ENCODE measurements around the gene ACAP3.
"Not testable (repeated sequence)": the region's sequence is repeated elsewhere in the genome, so short reads cannot be mapped to it uniquely, and the experiment has no call there.

ACAP3 gene

DNA sequence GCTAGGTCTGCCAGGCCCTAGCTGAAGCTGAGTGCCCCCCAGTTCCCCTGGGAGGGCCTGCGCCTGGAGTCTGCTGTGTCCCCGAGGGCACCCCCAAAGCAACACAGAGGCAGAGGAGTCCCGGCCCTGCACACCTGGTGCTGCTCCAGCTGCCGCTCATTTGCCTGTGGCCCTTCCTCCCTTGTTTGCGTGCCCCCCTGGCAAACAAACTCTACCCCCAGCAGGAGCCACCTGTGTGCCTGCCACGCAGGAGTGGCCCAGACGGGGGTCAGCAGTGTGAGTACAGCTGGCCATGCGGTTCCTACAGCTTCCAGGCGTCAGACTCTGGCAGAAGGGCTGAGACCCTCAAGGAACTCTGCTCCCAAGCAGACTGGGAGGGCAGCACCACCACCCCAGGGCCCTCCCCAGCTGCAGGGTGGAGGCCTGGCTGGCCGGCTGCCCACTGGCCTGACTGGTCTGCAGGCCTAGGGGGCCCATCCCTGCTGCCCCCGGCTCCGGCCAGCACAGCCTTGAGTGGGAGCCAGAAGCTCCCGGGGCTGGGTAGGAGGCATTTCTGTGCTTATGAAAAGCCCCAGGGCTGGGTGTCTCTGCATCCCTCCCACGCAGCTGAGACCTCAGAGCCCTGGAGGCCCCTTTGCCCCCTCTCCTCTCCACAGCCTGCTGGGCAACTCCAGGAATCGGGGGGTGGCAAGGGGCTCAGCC, 22.8 kb upstream of the ACAP3 start:
- DNase-seq: peak in 2 of 3 experiments; percentile 18 to 45

GRCh38 chr1:1329304-1330210, 21.8 kb upstream of the ACAP3 start:
- DNase-seq: no peak

GRCh38 chr1:1328254-1328653, 20.5 kb upstream of the ACAP3 start:
- no peak for DNase-seq

DNA sequence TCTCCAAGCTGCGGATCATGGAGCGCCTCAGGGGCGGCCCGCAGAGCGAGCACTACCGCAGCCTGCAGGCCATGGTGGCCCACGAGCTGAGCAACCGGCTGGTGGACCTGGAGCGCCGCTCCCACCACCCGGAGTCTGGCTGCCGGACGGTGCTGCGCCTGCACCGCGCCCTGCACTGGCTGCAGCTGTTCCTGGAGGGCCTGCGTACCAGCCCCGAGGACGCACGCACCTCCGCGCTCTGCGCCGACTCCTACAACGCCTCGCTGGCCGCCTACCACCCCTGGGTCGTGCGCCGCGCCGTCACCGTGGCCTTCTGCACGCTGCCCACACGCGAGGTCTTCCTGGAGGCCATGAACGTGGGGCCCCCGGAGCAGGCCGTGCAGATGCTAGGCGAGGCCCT, 19.6 kb upstream of the ACAP3 start:
- no peak for DNase-seq

- DNase-seq: no peak
Observed at GRCh38 chr1:1326075-1326605, 18.4 kb upstream of the ACAP3 start.

- DNase-seq: no peak
Observed at GRCh38 chr1:1325288-1326074, 17.8 kb upstream of the ACAP3 start.

DNA sequence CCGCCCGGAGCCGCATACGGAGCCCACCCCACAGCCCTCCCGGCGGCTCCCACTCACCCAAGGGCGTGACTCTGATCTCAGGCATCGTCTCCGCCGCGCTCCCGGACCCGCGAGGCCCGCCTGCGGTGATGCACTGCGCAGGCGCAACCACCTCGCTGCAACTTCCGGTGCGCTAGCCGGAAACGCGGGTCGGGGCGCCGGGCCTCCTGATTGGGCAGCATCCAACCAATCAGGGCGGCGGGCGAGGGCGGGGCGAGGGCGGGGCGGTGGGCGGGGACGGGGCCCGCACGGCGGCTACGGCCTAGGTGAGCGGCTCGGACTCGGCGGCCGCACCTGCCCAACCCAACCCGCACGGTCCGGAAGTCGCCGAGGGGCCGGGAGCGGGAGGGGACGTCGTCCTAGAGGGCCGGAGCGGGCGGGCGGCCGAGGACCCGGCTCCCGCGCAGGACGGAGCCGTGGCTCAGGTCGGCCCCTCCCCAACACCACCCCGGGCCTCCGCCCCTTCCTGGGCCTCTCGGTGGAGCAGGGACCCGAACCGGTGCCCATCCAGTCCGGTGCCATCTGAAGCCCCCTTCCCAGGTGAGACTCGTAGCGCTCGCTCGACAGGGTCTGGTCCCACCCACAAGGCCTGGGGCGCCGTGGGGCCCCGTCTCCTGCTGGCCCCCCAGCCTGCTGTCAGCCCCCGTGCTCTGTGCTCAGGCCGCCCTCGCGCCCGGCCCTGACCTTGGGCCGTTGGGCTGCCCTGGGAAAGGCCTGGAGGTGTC, 17.0 kb upstream of the ACAP3 start, which contains the start of the genes CPTP and INTS11:
Gene CPTP, plus strand, starts transcription at position 279 of the 764 bp plus-strand sequence. CDS start 2,109 bp downstream, outside the sequence.
Gene INTS11, minus strand, starts transcription at position 137 of the 764 bp plus-strand sequence. Its CDS starts 52 bp downstream, at position 85.
- DNase-seq: peak; percentile 86 to 95 (median 93)

GRCh38 chr1:1324084-1324523, 16.4 kb upstream of the ACAP3 start:
- no peak for DNase-seq

- no peak for DNase-seq
Observed at GRCh38 chr1:1322952-1323351, 15.2 kb upstream of the ACAP3 start.

DNA sequence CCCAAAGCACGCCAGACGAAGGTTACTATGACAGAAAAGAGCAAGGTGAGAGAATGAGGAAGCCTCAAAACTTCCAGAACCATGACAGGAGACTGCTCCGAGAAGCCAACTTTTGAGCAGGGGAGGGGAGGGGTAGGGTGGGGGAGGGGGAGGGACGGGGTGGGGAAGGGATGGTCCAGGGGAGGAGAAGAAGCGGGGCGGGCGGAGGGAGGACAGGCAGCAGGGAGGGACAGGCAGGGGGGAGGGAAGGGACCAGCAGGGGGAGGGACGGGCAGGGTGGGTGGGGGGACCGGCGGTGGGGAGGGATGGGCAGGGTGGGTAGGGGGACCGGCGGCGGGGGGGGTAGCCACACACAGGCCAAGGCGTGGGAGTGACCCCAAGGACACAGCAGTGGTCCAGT, 14.7 kb upstream of the ACAP3 start:
- no peak for DNase-seq

GRCh38 chr1:1321477-1321876, 13.7 kb upstream of the ACAP3 start:
- DNase-seq: no peak

DNA sequence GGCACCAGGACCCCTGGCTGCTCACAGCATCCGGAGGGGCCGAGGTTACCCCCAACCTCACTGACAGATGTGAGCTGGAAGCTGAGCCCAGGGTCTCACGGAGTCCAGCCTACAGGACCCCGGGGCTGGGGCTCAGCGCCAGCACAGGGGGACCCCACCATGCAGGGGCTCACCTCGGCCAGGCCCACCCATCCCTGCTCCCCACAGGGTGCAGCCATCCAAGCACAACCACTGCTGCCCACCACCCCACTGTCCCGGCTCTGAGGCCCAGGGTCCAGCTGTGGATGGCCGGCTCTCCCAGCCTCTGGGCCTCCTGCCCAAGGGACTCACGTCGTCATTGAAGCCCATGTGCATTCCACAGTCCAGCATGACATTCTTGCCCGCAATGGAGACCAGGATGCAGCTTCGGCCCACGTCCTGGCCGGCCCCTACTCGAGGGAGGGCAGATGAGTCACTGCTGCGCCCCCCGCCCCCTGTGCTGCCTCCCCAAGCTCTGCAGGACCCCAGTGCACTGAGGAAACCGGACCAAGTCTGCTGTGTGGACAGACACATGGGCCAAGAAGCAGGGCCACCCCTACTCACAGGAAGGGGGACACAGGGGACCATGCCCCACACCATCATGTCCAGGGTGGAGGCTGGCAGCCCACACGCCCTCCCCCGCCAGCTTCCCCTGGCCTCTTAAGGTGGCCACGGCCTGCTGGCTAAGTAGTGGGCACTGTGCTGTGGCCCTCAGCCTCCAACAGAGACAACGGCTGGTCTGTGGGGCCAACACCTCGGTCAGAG, 13.1 kb upstream of the ACAP3 start:
- no peak for DNase-seq

DNA sequence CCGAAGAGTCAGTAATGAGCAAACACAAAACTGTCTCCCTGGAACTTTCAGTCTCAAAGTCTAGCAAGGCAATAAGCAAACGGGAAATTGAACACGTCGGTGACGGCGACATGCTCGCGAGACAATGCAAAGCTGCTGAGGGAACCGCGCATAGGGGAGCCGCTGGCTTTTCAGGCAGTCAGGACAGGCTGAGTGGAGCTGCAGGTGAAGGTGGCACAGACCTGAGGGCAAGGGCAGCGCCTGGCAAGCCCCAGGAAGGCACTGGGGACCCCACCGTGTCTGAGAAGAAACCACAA, 11.9 kb upstream of the ACAP3 start:
- DNase-seq: no peak

DNA sequence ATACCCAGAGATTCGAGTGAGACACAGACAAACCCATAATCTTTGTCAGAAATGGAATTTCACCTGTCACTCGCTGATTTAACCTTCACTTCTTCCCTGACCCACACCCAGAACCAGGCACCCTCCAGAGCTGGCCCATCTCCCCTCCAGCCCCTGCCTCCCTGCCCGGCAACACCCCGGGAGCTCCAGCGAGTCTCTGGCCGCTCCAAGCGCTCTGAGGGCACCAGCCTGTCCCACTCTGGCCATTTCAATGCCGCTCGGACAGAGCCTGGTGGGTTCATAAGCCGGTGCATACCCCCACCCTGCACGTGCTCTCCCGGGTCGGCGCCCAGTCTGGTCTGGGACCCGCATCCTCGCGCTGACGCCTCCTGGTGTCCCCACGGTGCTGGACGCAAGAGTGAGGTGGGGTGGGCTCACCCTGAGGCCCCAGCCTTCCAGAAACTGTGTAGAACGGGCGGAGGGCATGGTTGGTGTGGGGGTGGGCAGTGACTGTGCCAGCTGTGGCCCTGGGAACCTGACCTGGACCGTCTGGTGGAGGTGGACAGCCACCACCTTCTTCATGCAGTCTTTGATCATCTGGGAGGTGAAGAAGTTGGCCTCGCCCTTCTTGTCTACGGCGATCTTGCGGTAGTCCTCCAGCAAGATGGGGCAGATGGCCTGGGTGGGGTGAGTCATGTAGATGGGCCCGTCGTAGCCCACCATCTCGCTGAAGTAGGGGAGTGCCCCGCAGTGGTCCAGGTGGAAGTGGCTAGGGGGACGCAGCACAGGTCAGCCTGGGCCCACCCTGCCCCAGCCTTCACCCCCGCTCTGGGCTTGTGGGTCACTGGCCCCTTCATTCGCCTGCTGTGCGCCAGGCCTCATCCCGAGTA, 11.3 kb upstream of the ACAP3 start:
- DNase-seq: no peak

GRCh38 chr1:1318131-1318652, 10.5 kb upstream of the ACAP3 start:
- peak in 2 of 3 experiments; percentile 23 to 41 for DNase-seq

GRCh38 chr1:1317420-1317819, 9.7 kb upstream of the ACAP3 start:
- DNase-seq: no peak

GRCh38 chr1:1316199-1316598, 8.5 kb upstream of the ACAP3 start:
- not testable (repeated sequence) for DNase-seq

DNA sequence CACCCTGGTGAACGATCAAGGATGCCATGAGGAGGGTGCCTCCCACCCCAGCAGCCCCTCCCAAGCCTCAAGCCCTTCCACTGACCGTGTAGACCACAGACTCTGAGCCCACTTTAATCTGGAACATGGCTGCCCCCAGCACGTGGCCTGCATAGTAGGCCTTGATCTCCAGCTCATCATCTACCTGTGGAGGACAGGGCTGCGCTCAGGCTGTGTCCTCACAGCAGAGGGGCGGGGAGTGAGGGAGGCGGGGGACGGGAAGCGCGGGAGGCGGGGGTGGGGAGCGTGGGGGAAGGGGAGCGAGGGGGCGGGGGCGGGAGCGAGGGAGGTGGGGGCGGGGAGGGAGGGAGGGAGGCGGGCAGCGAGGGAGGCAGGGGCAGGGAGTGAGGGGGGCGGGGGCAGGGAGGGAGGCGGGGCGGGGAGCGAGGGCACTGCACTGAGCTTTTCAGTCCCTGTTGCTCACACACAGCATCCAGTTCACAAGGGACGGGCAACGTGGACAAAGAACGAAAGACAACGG, 7.8 kb upstream of the ACAP3 start:
- no peak for DNase-seq

- DNase-seq: no peak
Observed at GRCh38 chr1:1314678-1315335, 7.1 kb upstream of the ACAP3 start.

Measured in NCI-H1417 (cell line).